Erythroblast (primary cell): Measurements from ENCODE around the gene SMC1B.

ENCODE experiments used
- GATA1 ChIP-seq: IDR thresholded peaks from 2 replicates; pipeline ENCODE4 v1.6.1; 2011; ENCODE audit warnings: low read depth, mild to moderate bottlenecking, control low read depth, low read length, moderate library complexity
- POLR2A ChIP-seq: IDR thresholded peaks from 2 replicates; pipeline ENCODE4 v1.6.1; 2011; ENCODE audit warnings: mild to moderate bottlenecking, low read length

- TF ChIP-seq POLR2A = no peak
- TF ChIP-seq GATA1 = no peak
Observed at GRCh38 chr22:45314786-45315185, 98.6 kb downstream of the SMC1B start.
